HEK293 (cell line): ENCODE measurements around the gene LAP3.

ENCODE experiments used
- CTCF ChIA-PET: fragments of 350-600 bp; formaldehyde crosslinking; extraction: SDS; loops from one replicate; lab custom pipeline; 2021; ENCODE audit warnings: antibody characterized with exemption; lab: Yijun Ruan, JAX
- POLR2A ChIA-PET: fragments of 300-600 bp; formaldehyde crosslinking; extraction: SDS; loops from one replicate; lab custom pipeline; 2020; ENCODE audit warnings: antibody characterized with exemption, inconsistent platforms; lab: Yijun Ruan, JAX
- H3K27ac ChIP-seq: fragments of 200-500 bp; sonication (Bioruptor generic); 2 replicates; pipeline ENCODE4 v1.5.1; 2014; ENCODE audit warnings: low read depth, low read length, control low read depth, inconsistent platforms; ENCODE audit errors: extremely low read depth
- H3K36me3 ChIP-seq, 2 experiments: fragments of 200-500 bp in 1 of 2; sonication (Bioruptor generic) in 1 of 2; 1 replicate in 1 of 2; 2 replicates in 1 of 2; pipeline ENCODE4 v1.5.1; 2014 to 2017; ENCODE audit warnings: inconsistent platforms in 2 of 2, low read length in 2 of 2; ENCODE audit not compliant: control insufficient read depth in 2 of 2, insufficient read depth in 1 of 2
- H3K4me1 ChIP-seq: fragments of 200-500 bp; sonication (Bioruptor generic); 2 replicates; pipeline ENCODE4 v1.5.1; 2014; ENCODE audit warnings: mild to moderate bottlenecking, low read length, inconsistent platforms; ENCODE audit not compliant: control insufficient read depth, insufficient read depth
- H3K4me3 ChIP-seq: 2 replicates; pipeline ENCODE4 v1.5.1; 2011; ENCODE audit warnings: low read depth, mild to moderate bottlenecking, control low read depth, low read length, moderate library complexity
- H3K9me3 ChIP-seq: fragments of 200-500 bp; sonication (Bioruptor generic); 2 replicates; pipeline ENCODE4 v1.5.1; 2014; ENCODE audit warnings: low read depth, low read length, inconsistent platforms; ENCODE audit not compliant: control insufficient read depth, insufficient read depth
- GLIS1 ChIP-seq: fragments of 450-650 bp; formaldehyde crosslinking; IDR thresholded peaks from 2 replicates; pipeline ENCODE4 v1.5.1; 2016; ENCODE audit warnings: missing biosample characterization, missing genetic modification characterization
- HOXA7 ChIP-seq: sonication (generic); formaldehyde crosslinking; IDR thresholded peaks from 2 replicates; pipeline ENCODE4 v1.8.1; 2022; ENCODE audit warnings: missing genetic modification reagents, borderline replicate concordance
- MZF1 ChIP-seq: fragments of 450-650 bp; formaldehyde crosslinking; IDR thresholded peaks from 2 replicates; pipeline ENCODE4 v1.5.1; 2017; ENCODE audit warnings: missing biosample characterization, missing genetic modification characterization, borderline replicate concordance
- PRDM2 ChIP-seq: fragments of 450-650 bp; formaldehyde crosslinking; IDR thresholded peaks from 2 replicates; pipeline ENCODE4 v1.5.1; 2016; ENCODE audit warnings: missing biosample characterization, missing genetic modification characterization, borderline replicate concordance
- SCRT1 ChIP-seq: fragments of 450-650 bp; formaldehyde crosslinking; IDR thresholded peaks from 2 replicates; pipeline ENCODE4 v1.5.1; 2016; ENCODE audit warnings: missing biosample characterization, missing genetic modification characterization, borderline replicate concordance
- WT1 ChIP-seq: fragments of 450-650 bp; formaldehyde crosslinking; IDR thresholded peaks from 2 replicates; pipeline ENCODE4 v1.5.1; 2016; ENCODE audit warnings: missing biosample characterization, missing genetic modification characterization
- ZBTB10 ChIP-seq: fragments of 450-650 bp; formaldehyde crosslinking; IDR thresholded peaks from 2 replicates; pipeline ENCODE4 v1.5.1; 2016; ENCODE audit warnings: missing biosample characterization, missing genetic modification characterization
- ZNF114 ChIP-seq: fragments of 450-650 bp; formaldehyde crosslinking; IDR thresholded peaks from 2 replicates; pipeline ENCODE4 v1.5.0; 2017; ENCODE audit warnings: missing biosample characterization, missing genetic modification characterization
- ZNF138 ChIP-seq: fragments of 450-650 bp; formaldehyde crosslinking; IDR thresholded peaks from 2 replicates; pipeline ENCODE4 v1.5.1; 2016; ENCODE audit warnings: missing biosample characterization, missing genetic modification characterization, borderline replicate concordance
- ZNF184 ChIP-seq: fragments of 450-650 bp; IDR thresholded peaks from 2 replicates; pipeline ENCODE4 v1.5.1; 2018; ENCODE audit warnings: missing biosample characterization, mild to moderate bottlenecking, missing genetic modification characterization
- ZNF311 ChIP-seq: fragments of 450-650 bp; formaldehyde crosslinking; IDR thresholded peaks from 2 replicates; pipeline ENCODE4 v1.5.1; 2017; ENCODE audit warnings: missing biosample characterization, missing genetic modification characterization, borderline replicate concordance
- ZNF791 ChIP-seq: fragments of 450-650 bp; formaldehyde crosslinking; IDR thresholded peaks from 2 replicates; pipeline ENCODE4 v1.5.1; 2016; ENCODE audit warnings: missing biosample characterization, missing genetic modification characterization

LAP3 gene

GRCh38 chr4:17577665-17578481 is 875 bp downstream of the LAP3 start (continued):
- no peak for TF ChIP-seq ZBTB10 (tag by site-specific recombination)
- no peak for TF ChIP-seq HOXA7 (CRISPR knock-in tag)

DNA sequence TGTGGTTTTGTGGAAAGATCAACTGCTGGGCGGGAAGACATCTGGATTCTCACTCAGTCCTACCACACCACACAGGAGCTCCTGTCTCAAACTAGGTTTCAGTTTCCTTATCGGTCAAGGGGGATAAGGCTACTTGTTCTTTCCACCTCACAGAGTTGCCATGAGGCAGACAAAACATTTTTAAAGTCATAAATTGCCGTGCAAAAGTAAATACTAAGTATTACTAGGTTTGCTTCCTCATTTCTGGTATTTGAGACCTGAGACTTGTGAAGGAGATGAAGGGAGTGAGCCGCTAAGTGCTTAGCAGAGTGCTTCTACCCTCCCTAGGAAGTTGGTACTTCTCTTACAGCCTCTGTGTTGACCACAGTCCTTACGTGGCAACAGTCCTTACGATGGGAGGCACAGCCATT is 1.5 kb downstream of the LAP3 start:
- TF ChIP-seq ZNF311 (no peak), MZF1 (tag by site-specific recombination) (no peak), ZNF138 (no peak), SCRT1 (tag by site-specific recombination) (no peak), ZBTB10 (tag by site-specific recombination) (no peak), ZNF791 (no peak), ZNF114 (tag by site-specific recombination) (no peak), PRDM2 (no peak), ZNF184 (tag by site-specific recombination) (no peak), GLIS1 (tag by site-specific recombination) (no peak), WT1 (tag by site-specific recombination) (no peak)
- H3K4me1 ChIP-seq = no peaks in the 10 kb centered on the region
- no peak overlapping the region for H3K4me3 ChIP-seq
- H3K36me3 ChIP-seq = peaks cover 0 to 42% of the 10 kb centered on the region in 2 experiments; a peak in 1 of 3 replicates
- ChIA-PET CTCF (interaction anchor here (1.1 kb wide), 1 partner anchor 30 kb away, joined by 3 read pairs; no protein-coding TSS in a partner anchor), POLR2A (interaction anchor here (1.0 kb wide), 1 partner anchor 36 kb away, joined by 3 read pairs; the partner anchor contains the start of gene MED28)
- no peak overlapping the region for H3K27ac ChIP-seq
- H3K9me3 ChIP-seq = no peaks in the 10 kb centered on the region
